NCI-H2171 (cell line): ENCODE measurements around the gene LTC4S.
"Not testable (repeated sequence)": the region's sequence is repeated elsewhere in the genome, so short reads cannot be mapped to it uniquely, and the experiment has no call there.

ENCODE experiments used
- DNase-seq: peaks from one replicate; lab custom pipeline; 2025; lab: John Stamatoyannopoulos, UW

Gene LTC4S

DNA sequence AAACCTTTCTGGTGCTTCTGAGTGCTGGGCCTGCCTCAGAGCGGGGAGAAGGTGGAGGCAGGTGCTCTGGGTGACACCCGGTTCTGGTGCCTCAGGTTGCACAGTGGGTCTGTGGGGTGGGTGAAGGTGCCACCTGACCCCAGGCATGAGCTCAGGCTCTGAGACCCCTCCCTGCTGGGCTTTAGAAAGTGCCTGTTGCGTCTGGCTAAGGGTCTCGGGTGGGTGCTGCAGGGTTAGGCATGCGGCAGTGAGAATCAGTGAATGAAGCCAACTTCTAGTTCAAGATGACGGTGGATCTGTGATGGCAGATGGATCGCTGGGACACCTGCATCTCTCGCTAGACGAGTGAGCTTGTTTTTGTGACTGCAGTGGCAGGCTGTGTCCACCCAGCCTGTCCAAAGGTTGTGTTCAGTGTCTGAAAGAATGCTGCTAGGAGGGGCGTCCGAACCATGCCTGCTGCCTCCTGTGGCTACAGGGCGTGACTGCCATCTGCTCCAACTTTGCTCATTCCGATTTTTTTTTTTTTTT is 31.9 kb downstream of the LTC4S start:
- no peak for DNase-seq

DNA sequence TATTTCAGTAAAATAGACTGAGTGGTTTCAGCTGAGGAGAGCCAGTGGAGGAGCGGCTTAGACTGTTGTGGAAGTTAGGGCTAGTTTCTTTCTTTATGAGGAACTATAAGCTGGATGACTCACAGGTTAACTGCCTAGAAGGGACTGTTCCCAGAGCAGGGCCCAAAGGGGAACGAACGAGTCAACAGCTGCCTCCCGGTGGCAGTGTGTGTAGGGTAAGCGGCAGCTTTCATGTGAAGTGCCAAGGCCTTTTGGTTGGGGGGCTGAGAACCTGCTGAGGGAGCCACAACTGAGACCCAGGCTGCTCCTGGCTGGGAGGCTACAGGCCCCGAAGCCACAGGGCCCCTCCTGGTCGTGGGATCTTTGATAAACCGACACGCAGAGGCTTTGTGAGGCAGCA is 33.9 kb downstream of the LTC4S start:
- no peak for DNase-seq

DNA sequence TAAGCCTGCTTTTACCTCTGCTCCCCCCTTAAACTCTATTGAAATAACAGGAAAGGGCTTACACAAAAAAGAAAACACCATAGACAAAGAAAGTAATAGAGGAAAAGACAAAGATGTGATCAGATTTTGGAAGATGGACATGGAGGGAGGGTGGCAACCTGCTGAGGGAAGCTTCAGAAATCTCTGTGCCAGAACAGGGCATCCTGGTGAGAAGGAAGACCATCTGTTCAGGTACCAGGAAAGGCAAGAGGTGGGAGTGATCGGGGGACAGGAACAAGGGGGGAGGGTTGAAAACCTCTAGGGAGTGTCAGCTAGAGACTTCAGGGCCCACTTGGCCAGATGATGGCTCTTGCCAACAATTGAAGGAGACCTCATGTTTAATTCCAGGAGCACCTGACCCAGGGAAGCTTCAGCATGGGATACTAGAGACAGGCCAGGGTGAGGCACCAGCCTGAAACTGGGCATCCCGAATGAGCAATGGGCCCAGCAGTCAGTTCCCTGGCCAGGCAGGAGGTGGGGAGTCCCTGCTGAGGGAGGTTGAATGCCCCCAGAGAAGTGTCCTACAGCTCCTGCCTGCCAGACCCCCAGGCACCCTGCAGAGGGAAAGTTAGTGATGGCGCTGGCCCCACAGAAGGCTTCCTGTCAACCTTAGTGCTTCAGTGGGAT is 35.1 kb downstream of the LTC4S start:
- DNase-seq = no peak

DNA sequence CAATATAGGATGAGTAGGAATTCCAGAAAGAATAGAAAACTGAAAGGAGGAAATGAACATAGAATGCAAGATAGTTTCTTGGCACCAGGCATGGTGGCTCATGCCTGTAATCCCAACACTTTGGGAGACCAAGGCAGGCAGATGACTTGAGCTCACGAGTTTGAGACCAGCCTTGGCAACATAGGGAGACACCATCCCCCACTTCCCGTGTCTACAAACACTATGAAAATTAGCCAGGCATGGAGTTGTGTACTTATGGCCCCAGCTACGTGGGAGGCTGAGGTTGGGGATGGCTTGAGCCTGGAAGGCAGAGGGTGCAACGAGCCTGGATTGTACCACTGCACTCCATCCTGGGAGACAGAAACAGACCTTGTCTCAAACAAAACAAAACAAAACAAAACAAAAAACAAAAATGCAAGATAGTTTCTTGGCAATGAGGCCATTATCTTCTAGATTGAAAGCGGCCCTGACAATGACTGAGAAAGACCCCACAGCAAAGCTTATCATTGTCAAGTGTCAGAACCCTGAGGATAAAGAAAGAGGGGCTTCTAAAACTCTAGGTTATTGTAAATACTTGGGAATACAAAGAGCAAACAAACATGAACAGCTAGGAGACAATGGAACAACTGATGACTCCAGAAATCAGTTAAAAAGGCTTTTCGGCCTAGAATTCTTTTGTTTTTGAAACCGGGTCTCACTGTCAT is 36.1 kb downstream of the LTC4S start:
- DNase-seq = no peak

DNA sequence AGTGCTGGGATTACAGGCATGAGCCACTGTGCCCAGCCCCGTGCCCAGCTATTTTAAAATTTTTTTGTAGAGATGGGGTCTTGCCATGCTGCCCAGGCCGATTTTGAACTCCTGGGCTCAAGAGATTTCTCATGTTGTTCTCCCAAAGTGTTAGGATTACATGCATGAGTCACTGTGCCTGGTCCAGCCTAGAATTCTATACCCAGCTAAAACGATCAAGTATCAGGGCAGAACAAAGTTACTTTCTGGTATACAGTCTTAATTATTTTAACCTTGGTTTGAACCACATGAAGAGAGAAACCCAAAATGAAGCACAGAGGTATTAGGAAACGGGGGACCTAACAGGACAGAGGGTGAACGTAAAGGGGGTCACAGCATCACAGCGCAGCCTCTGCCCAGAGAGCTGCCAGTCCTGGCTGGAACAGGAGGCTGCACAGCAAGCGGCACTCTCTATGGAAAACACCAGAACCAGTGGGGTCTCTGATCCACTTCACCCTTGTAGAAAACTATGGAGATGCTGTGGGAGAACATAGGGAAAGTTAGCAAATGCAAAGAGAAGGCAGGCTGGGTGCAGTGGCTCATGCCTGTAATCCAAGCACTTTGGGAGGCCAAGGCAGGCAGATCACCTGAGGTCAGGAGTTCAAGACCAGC is 37.2 kb downstream of the LTC4S start:
- DNase-seq = no peak

DNA sequence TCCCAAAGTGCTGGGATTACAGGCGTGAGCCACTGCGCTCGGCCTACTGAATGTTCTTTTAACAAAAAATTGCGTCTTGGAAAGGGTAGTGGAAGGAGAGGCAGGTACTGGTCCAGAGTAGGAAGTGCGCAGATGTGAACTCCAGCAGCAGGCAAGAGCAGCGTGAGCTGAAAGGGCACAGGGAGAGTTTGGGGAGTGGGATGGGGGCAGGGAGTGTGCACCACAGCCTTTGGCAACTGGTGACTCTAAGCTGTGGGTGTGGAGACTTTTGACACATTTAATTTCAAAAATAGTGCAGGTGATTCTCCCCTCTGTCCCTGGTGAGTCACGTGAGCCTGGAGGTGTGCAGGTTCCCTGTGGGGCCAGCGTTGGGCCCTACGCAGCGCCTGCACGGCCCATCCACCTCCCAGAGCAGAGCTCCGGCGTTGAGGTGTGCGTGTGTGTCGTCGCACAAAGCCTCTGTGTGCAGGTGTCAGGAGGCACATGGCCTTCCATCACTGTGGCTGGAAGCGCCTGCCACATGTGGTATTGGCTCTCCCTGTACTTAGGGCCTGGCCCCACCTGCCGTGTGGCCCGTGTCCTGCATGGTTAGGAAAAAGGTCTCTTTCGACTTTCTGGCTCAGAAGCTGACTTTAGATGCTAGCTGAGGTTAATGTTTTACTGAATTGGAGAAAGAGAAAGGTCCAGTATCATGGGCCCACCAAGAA is 38.4 kb downstream of the LTC4S start:
- DNase-seq = no peak

DNA sequence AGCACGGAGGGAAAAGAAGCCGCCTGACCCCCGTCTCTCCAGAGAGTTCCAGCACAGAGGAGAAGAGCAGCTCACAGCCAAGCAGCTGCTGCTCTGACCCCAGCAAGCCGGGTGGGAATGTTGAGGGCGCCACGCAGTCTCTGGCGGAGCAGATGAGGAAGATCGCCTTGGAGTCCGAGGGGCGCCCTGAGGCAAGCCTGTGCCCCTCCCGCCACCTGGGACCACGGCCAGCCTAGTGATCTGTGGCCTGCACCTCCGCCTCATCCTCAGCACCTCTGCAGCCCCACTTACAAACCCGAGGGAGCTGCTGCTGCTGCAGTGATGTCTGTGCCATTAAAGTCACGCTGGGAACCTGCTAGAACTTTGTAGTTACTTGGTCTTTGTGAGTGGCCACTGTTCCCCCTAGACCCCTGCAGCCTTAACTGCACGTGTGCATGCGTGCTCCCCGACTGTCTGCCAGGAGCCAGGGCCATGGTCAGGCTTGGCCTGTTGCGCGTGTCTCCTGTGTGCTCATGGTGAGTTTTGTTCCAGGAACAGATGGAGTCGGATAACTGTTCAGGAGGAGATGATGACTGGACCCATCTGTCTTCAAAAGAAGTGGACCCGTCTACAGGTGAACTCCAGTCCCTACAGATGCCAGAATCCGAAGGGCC is 39.4 kb downstream of the LTC4S start:
- DNase-seq = no peak

DNA sequence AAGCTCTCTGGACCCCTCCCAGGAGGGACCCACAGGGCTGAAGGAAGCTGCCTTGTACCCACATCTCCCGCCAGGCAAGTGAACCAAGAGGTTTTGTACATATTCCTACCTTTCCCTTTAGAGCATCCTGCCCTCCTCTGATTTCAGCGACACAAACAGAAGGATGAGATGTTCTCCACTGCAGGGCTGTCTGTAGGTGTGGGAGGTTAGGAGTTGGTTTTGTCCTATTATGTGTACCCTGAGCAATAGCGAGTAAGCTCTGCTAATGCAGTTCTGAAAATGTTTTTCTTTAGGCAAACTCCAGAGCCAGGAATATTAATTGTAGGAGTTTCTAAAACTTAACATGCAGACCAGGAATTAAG is 39.9 kb downstream of the LTC4S start:
- no peak for DNase-seq

DNA sequence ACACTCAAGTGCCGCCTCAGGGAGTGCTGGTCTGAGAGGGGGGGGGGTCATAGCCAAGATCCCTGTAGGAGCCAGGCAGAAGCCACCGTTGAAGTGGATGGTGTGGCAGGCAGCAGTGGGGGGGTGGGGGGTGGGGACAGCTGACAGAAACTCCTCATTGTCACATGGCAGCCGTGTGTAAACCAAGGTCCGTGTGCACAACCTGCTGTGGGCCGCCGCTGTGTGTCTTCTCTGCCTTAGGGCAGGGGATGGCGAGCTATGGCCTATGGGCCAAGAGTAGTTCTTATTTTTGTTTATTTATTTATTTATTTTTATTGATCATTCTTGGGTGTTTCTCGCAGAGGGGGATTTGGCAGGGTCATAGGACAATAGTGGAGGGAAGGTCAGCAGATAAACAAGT is 40.3 kb downstream of the LTC4S start:
- no peak for DNase-seq

DNA sequence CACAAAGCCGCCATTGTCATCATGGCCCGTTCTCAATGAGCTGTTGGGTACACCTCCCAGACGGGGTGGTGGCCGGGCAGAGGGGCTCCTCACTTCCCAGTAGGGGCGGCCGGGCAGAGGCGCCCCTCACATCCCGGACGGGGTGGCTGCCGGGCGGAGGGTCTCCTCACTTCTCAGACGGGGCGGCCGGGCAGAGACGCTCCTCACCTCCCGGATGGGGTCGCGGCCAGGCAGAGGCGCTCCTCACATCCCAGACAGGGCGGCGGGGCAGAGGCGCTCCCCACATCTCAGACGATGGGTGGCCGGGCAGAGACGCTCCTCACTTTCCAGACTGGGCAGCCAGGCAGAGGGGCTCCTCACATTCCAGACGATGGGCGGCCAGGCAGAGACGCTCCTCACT is 41.1 kb downstream of the LTC4S start:
- not testable (repeated sequence) for DNase-seq

DNA sequence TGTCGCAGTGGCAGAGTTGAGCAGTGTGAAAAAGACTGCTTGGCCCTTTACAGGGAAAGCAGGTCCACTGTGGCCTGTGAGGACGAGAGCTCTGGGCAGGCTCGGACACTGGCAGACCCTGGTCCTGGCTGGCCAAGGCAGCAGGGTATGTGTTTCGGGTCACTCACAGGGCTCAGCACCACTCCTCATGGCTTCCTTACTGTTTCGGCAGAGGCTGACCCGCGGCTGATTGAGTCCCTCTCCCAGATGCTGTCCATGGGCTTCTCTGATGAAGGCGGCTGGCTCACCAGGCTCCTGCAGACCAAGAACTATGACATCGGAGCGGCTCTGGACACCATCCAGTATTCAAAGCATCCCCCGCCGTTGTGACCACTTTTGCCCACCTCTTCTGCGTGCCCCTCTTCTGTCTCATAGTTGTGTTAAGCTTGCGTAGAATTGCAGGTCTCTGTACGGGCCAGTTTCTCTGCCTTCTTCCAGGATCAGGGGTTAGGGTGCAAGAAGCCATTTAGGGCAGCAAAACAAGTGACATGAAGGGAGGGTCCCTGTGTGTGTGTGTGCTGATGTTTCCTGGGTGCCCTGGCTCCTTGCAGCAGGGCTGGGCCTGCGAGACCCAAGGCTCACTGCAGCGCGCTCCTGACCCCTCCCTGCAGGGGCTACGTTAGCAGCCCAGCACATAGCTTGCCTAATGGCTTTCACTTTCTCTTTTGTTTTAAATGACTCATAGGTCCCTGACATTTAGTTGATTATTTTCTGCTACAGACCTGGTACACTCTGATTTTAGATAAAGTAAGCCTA is 42.6 kb downstream of the LTC4S start:
- no peak for DNase-seq

DNA sequence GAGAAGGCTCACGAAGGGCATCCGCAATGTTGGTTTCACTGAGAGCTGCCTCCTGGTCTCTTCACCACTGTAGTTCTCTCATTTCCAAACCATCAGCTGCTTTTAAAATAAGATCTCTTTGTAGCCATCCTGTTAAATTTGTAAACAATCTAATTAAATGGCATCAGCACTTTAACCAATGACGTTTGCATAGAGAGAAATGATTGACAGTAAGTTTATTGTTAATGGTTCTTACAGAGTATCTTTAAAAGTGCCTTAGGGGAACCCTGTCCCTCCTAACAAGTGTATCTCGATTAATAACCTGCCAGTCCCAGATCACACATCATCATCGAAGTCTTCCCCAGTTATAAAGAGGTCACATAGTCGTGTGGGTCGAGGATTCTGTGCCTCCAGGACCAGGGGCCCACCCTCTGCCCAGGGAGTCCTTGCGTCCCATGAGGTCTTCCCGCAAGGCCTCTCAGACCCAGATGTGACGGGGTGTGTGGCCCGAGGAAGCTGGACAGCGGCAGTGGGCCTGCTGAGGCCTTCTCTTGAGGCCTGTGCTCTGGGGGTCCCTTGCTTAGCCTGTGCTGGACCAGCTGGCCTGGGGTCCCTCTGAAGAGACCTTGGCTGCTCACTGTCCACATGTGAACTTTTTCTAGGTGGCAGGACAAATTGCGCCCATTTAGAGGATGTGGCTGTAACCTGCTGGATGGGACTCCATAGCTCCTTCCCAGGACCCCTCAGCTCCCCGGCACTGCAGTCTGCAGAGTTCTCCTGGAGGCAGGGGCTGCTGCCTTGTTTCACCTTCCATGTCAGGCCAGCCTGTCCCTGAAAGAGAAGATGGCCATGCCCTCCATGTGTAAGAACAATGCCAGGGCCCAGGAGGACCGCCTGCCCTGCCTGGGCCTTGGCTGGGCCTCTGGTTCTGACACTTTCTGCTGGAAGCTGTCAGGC is 43.6 kb downstream of the LTC4S start:
- no peak for DNase-seq

DNA sequence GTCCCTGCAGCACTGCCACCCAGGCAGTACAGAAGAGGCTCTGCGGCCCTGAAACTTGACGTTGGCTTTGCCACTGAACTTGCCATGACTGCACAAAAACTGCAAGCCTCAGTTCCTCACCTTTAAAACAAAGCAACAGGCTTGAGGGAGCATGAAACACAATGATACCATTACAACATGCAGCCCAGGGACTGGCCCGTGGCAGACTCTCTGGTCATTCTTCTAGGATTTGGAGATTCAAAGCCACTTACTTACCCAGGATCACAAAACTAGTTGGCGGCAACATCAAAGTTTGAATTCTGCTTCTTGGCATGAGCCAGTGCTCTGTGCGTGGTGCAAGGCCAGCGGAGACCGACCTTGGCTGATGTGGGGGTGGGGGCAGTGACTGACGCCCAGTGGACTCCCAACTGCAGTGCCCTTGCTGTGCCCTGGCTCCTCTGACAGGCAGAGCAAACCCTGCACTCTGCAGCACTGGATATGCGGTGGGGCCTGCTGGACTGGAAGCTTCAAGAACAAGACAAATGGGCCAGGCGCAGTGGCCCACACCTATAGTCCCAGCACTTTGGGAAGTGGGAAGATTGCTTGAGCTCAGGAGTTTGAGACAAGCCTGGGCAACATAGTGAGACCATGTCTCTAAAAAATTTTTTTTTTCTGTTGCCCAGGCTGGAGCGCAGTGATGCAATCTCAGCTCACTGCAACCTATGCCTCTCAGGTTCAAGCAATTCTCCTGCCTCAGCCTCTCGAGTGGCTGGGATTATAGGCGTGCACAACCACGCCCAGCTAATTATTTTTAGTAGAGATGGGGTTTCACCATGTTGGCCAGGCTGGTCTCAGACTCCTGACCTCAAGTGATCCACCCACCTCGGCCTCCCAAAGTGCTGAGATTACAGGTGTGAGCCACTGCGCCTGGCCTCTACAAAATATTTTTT is 45.8 kb downstream of the LTC4S start:
- DNase-seq = no peak

DNA sequence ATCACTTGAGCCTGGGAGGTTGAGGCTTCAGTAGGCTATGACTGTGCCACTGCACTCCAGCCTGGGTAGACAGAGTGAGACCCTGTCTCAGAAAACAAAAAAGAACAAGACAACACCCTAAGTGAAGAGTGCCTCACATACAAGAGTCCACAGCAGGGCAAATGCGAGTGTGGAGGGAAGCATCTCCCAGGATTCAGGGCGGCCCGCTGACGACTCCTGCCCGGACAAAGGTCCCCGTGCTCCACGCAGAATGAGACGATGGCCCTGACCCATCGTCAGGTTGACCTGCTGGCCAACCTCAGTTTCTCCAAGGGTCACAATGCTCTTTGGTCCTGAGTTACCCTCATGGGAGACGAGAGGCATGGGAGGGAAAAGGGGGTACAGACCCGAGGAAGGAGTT is 46.5 kb downstream of the LTC4S start:
- no peak for DNase-seq

DNA sequence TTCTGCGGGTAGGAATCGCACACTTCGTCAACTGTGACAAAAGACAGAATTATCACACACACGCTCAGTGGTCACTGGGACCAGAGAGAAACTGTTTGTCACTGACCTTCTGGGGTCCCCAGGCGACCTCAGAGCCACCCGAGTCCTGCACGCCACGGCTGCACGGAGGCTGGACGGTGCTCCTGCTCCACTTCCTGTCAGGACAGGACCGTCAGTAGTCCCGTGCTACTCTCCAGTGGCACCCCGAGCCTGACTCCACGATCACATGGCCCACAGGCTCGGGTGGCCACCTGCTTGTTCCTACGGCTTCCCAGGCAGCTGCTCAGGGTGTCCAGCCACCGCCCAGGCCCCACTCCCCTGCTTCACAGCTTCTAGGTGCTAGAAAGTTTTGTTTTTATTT is 47.0 kb downstream of the LTC4S start:
- DNase-seq = no peak

DNA sequence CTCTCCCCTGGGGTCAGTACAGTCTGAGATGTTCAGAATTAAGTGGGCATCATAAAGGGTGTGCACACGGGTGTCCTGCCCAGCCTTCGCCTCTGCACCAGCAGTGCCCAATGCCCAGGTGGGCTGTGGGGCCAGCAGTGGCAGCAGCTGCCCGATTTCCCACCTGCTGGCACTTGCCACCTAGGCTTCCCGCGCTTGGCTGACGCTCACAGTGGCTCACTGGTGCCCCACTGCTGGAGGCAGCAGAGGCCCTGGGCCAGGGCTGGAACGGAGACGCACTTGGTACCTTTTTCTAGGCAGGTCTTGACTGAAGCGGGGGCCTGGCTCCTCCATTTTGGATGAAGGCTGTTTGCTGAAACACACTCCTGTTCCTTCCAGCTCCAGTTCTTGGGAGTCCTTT is 47.8 kb downstream of the LTC4S start:
- no peak for DNase-seq
